CMK (cell line): ENCODE measurements around the gene UBE2B.
"Not testable (repeated sequence)": the region's sequence is repeated elsewhere in the genome, so short reads cannot be mapped to it uniquely, and the experiment has no call there.

Source experiments
- DNase-seq: peaks from one replicate; pipeline ENCODE4 v3.0.0-alpha.2; 2010; ENCODE audit warnings: low read depth

UBE2B gene

GRCh38 chr5:134370871-134371833, at the start of gene UBE2B:
TSS of gene UBE2B (plus strand) at chr5:134371569. CDS start at chr5:134371596, 27 bp downstream.
- peak; percentile 95 for DNase-seq

- DNase-seq = no peak
Observed at GRCh38 chr5:134327327-134327726, 44.0 kb upstream of the UBE2B start.

- no peak for DNase-seq
Observed at GRCh38 chr5:134328619-134329018, 42.8 kb upstream of the UBE2B start.

- not testable (repeated sequence) for DNase-seq
Observed at GRCh38 chr5:134336833-134337232, 34.5 kb upstream of the UBE2B start.

- not testable (repeated sequence) for DNase-seq
Observed at GRCh38 chr5:134343500-134343899, 27.9 kb upstream of the UBE2B start.

GRCh38 chr5:134345476-134345875, 25.9 kb upstream of the UBE2B start:
- not testable (repeated sequence) for DNase-seq

- no peak for DNase-seq
Observed at GRCh38 chr5:134345996-134346395, 25.4 kb upstream of the UBE2B start.

GRCh38 chr5:134349463-134349862, 21.9 kb upstream of the UBE2B start:
- no peak for DNase-seq

- no peak for DNase-seq
Observed at GRCh38 chr5:134355681-134356080, 15.7 kb upstream of the UBE2B start.

GRCh38 chr5:134365604-134366003, 5.8 kb upstream of the UBE2B start:
- DNase-seq = no peak

- DNase-seq = no peak
Observed at GRCh38 chr5:134370311-134370870, 978 bp upstream of the UBE2B start.

GRCh38 chr5:134371834-134372340, 518 bp downstream of the UBE2B start:
- peak; percentile 17 for DNase-seq

- not testable (repeated sequence) for DNase-seq
Observed at GRCh38 chr5:134373633-134374032, 2.3 kb downstream of the UBE2B start.

- DNase-seq = no peak
Observed at GRCh38 chr5:134374232-134374631, 2.9 kb downstream of the UBE2B start.

GRCh38 chr5:134380346-134380745, 9.0 kb downstream of the UBE2B start:
- DNase-seq = no peak

- DNase-seq = not testable (repeated sequence)
Observed at GRCh38 chr5:134382204-134382603, 10.8 kb downstream of the UBE2B start.

GRCh38 chr5:134383980-134384697, 12.8 kb downstream of the UBE2B start:
- DNase-seq = no peak

- no peak for DNase-seq
Observed at GRCh38 chr5:134387443-134387842, 16.1 kb downstream of the UBE2B start.

GRCh38 chr5:134392301-134392700, 20.9 kb downstream of the UBE2B start:
- no peak for DNase-seq

GRCh38 chr5:134394932-134395331, 23.6 kb downstream of the UBE2B start:
- DNase-seq = no peak

GRCh38 chr5:134396274-134396673, 24.9 kb downstream of the UBE2B start:
- DNase-seq = no peak

- DNase-seq = no peak
Observed at GRCh38 chr5:134397196-134397595, 25.8 kb downstream of the UBE2B start.
